DMS114 treated with DMSO at 0.1 percent for 48 hours (cell line): ENCODE results near the gene AADACL3.
"Not testable (repeated sequence)": the region's sequence is repeated elsewhere in the genome, so short reads cannot be mapped to it uniquely, and the experiment has no call there.

Experiments used
- DNase-seq: peaks from one replicate; lab custom pipeline; 2025; ENCODE audit not compliant: unreplicated experiment; lab: John Stamatoyannopoulos, UW

The AADACL3 gene

DNA sequence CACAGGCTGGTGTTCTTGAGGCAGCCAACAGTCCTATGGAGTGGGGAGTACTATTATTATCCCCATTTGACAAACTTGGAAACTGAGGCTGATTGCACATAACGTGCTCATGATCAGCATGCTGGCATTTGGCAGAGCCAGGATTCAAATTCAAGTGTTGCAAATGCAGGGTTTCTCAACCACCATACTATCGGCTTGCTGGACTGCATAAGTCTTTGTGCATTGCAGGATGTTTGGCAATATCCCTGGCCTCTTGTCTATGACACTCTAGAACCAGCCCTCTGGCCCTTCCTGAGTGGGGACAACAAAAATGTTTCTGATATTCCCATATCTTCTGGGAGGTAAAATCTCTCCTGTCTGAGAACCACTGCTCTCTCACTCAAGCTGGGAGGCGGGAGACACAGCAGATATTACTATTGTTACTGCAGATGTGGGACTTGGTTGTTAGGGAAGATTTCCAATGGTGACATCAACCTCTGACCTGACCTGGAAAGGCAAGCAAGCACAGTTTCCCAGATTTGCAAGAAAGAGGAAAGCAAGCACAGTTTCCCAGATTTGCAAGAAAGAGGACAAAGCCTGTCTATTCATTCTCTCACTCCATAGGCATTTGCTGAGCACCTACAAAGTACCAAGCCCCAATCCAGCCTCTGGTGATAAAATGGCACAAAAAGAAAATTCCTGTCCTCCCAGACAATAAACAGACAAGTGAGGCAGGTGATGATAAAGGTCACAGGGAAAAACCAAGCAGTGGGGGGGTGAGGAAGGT, 1.0 kb upstream of the AADACL3 start:
- DNase-seq, result no peak

DNA sequence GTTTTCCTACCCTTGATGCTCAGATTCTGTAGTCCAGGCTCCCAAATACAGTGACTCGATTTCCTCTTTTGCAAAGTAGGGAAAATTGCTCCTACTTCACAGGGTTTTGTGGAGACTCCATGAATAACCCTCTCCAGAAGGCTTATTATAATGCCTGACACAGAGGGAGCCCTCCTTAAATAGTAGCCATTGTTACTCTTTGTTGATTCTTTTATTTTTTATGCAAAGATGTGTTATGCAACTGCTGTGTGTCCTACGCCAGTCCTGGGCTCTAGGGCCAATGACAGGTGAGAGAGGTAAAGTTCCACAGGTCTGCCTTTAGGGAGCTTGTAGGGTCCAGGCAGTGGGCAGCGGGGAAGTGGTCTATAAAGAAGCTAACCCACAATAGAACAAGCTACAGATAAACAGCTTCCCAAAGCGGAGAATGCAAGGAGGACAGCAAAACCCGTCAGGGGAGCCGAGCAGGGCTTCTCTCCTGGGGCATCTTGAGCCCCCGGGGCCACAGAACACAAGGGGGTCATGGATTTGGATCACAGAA, 1.5 kb downstream of the AADACL3 start:
- DNase-seq, result no peak

DNA sequence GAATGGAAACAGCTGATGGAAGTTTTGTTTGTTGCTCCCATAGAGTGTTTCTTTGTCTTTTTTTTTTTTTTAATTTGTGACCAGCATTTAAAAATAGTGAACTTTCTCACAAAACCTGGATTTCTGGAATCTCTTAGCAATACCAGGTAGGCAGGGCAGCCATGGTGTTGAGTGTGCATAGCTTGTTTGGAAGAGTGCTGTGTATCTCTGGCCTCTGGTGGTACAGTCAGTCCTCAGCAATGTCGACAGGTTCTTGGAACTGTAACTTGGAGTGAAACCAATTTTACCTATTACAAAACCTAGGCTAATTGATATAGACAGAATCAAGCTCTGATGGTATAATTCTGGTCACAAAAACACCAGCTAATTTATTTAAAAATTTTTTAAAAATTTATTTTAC, 6.7 kb downstream of the AADACL3 start:
- no peak for DNase-seq

DNA sequence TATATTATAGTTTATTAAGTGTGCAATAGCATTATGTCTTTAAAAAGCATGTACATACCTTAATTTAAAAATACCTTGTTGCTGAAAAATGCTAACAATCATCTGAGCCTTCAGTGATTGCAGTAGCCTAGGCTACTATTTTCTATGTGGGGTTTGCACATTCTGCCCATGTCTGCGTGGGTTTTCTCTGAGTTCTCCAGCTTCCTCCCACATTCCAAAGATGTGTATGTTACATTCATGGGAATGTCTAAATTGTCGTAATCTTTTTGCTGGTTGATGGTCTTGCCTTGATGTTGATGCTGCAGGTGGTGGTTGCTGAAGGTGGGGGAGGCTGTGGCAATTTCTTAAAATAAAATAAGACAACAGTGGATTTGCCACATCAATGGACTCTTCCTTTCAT, 12.5 kb downstream of the AADACL3 start:
- DNase-seq, result no peak

DNA sequence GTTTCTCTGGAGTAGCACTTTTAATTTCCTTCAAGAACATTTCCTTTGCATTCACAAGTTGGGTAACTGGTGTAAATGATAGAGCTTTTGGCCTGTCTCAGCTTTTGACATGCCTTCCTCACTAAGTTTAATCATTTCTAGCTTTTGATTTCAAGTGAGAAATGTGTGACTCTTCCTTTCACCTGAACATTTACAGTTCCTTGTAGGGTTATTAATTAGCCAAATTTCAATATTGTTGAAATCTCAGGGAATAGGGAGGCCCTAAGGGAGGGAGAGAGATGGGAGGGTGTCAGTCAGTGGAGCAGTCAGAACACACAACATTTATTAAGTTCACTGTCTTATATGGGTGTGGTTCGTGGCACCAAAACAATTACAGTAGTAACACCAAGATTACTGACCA, 14.2 kb downstream of the AADACL3 start:
- DNase-seq, result no peak

DNA sequence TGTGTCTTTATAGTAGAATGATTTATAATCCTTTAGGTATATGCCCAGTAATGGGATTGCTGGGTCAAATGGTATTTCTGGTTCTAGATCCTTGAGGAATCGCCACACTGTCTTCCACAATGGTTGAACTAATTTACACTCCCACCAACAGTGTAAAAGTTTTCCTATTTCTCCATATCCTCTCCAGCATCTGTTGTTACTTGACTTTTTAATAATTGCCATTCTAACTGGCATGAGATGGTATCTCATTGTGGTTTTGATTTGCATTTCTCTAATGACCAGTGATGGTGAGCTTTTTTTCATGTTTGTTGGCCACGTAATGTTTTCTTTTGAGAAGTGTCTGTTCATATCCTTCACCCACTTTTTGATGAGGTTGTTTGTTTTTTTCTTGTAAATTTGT, 15.2 kb downstream of the AADACL3 start:
- not testable (repeated sequence) for DNase-seq

DNA sequence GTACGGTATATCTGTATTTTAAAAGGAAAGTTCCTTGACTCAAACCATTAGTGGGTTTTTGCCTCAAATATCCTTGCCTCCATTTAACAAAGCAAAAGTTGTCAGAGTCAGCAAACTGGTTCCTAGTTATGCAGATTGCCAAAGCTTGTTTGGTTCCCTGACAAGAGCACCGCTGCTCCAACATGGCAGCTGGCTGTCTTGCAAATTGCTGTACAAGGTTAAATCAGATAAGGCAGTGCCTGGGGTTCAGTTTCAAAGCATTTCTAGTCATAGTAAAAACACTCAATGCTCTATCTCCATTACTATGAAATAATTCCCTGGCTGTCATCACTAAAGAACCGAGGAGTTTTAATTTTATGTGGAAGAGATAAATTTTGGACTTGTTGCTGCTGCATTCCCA, 18.7 kb downstream of the AADACL3 start:
- DNase-seq, result no peak

DNA sequence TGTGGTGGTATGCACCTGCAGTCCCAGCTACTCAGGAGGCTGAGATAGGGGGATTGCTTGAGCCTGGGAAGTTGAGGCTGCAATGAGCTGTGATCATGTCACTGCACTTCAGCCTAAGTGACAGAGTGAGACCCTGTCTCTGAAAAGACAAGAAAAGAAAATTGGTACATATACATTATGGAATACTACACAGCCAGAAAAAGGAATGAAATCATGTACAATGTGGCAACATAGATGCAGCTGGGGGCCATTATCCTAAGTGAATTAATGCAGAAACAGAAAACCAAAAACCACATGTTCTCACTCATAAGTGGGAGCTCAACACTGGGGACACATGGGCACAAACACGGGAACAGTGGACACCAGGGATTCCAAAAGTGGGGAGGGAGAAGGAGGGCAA, 23.0 kb downstream of the AADACL3 start:
- DNase-seq, result no peak

DNA sequence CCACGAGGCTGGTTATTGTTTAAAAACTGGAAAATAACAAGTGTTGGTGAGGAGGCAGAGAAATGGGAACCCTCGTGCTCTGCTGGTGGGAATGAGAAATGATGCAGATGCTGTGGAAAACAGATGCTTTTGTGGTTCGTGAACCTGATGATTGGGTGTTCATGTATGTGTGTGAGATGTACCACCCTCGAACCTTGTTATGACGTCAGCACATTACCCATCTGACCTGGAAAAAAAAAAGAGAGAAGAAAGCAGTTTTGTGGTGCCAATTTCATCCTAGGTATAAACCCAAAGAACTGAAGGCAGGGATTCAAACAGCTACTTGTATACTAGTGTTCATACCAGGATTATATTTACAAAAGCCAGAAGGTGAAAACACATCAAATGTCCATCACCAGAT, 23.7 kb downstream of the AADACL3 start:
- no peak for DNase-seq

DNA sequence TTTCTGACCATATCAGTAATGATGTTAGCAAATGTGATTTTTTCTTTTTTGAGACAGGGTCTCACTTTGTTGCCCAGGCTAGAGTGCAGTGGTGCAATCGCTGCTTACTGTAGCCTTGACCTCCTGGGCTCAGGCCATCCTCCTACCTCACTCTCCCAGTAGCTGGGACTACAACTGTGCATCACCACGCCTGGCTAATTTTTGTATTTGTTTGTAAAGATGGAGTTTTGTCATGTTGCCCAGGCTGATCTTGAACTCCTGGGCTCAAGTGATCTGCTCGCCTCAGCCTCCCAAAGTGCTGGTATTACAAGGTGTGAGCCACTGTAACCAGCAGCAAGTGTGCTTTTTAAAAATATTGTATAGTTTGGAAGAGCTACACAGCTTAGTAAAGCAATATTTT, 26.0 kb downstream of the AADACL3 start:
- DNase-seq, result no peak

DNA sequence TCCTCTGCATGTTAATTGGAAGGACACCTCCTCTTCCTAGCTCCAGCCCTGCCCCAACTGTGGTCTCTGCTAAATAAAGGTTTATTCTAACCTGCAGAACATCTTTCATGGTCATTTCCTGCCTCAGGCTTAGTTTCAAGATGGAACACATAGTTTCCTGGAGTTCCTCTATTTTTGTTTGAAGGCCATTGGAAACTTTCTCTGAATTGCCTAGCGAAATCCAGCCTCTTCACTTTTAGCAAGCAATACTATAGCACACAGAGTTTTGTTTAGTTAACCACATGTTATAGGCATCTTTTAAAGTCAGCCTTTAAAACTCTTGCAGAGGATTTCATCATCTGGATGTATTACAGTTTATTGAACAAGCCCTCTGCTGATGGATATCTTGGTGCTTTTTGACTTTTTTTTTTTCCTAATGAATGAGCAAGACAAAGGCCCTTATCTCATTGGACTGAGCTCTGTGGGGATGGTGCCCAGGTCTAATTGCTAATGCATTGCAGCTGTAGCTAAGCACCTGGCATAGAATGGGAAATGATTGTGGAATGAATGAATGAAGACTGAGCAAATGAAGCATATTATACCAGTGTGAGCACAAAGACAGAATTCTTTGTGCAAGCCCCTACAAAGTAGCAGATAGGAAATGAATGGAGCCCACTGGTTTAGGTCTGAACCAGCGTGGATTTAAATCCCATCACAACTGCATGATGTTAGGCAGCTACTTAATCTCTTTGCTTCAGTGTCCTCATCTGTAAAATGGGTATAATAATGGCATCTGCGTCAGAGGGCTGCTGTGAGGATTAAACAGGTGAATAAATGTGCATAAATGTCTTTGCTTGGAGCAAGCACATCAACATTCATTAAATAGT, 29.4 kb downstream of the AADACL3 start:
- DNase-seq, result no peak

DNA sequence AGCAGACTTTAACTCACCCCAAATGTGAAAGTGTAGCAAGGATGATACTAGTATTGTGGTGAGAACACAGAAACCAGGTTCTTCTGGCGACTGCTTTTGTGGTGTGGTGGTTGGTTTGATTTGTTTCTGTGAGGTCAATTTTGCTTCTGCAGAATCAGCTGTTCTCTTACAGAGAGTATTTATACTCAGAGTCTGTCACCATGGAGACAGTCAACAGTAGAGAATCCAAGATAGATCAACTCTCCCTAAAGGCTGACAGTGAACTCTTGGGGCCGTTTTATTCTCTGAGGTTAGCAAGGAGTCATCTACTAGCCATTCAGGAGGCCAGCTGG, 30.0 kb downstream of the AADACL3 start, which contains the start of gene CFAP107:
CFAP107 (plus strand) TSS at position 209 of the 332 bp plus-strand sequence. CDS start 231 bp downstream, outside the sequence.
- no peak for DNase-seq

DNA sequence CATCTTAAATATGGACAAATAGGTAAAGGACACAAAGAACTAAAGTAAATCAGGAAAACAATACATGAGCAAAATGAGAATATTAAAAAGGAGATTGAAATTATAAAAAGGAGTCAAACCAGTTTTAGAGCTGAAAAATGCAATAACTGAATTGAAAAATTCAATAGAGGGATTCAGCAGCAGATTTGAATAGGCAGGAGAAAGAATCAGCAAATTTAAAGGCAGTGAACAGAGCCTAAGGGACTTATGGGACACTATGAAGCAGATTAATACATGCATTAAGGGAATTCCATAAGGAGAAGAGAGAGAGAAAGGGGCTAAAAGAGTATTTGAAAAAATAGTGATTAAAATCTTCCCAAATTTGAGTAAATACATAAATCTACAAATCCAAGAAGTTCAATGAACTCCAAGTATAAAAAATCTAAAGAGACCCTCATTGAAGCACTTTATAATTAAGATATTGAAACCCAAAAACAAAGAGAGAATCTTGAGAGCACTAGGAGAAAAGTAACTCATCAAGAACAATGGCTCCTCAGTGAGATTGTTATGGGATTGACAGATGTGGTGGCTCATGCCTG, 33.0 kb downstream of the AADACL3 start:
- DNase-seq, result no peak

DNA sequence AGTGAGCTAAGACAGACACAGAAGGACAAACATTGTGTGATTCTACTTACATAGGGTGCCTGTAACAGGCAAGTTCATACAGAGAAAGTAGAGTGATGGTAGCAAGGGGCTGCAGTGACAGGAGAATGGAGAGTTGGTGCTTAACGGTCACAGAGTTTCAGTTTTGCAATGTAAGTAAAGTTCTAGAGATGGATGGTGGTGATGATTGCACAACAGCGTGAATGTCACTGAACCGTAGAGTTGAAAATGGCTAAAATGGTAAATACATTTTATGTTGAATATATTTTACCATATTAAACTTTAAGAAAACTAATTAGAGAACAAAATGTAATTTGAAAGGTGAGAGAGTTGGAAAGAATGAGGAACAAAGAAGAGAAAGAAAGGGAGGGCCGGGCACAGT, 38.8 kb downstream of the AADACL3 start:
- DNase-seq, result no peak

DNA sequence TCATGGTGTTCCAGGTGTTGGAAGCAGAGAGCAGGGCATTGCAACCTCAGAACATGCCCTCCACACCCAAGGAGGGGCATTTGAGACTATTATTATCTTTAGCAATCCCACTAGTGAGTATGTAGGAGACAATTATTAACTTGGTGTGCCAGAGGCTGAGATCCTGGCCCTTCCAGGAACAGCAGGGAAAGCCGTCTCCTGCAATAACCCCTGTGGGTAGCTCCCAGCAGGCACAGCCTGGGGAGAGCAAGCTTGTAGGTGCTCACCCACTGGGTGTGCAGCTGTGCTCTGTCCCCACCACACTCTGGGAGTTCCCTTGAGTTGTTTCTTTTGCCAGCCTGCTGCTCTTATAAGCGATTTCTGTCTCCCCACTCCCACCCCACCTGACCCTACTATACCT, 40.4 kb downstream of the AADACL3 start:
- DNase-seq, result no peak

DNA sequence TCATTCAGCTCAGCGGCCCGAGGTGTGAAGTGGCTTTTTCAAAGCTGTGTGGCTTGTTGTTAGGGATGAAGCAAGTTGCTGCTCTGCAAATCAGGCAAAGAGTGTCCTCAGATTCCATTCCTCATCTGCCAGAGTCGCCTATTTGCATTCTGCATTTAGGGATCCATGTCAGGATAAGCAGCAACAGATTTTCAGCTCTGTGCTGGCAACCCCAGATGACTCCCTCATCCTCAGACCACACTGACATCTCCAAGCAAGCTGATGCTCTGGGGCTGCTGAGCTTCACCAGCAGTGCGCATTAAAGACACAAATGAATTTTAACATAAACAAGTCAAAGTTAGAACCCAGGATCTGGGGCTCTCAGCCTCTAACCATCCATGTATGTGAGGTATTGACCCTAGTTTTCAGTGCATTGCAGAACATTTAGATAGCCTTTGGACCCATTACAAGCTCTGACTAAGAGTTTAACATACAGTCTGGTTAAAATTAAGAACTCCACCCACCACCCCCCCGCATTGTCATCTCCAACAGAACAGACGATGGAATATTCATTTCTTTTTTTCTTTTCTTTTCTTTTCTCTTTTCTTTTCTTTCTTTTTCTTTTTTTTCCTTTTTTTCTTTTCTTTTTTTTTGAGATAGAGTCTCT, 41.0 kb downstream of the AADACL3 start:
- DNase-seq, result no peak

DNA sequence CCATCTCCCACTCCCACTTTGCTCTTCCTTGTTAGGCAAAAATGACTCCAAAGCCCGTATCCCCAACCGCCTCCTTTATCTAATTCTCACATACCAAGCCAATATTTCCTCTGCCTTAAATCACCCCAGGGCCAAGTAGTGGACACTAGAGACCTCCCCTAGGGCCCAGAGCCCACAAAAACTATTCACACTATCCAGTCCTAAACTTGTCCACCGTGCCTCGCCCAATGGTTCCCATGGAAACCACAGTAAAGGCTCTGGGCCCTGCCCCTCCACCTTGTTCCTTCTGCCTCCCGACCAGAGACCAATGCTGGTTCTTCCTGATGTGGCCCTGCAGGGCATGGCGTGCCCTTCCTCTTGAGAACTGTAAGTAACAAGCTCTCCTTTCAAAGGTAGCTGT, 41.9 kb downstream of the AADACL3 start:
- no peak for DNase-seq

DNA sequence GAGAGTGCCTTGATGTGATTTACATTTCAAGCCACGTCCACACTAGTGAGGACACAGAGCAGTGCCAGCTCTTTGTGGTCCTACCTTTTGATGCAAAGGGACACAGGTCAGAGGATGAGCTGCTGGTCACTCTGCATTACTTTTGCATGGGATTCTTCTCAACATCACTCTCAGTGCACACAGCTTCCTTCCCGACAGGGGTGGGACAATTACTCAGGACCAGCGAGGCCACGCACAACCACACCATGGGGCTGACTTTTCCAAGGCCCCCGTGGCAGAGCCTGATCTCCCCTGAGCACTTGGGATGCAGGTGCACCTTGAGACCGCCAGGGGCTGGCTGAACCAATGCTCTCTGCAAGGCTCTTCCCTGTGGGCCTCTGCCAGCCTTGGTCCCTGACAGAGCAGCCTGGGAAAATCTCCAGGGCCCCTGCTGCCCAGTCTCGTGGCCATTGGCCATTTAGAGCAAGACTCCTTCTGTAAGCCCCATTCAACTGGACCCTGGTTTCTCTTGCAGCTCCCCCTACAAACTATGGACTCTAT, 44.4 kb downstream of the AADACL3 start:
- DNase-seq, result no peak

DNA sequence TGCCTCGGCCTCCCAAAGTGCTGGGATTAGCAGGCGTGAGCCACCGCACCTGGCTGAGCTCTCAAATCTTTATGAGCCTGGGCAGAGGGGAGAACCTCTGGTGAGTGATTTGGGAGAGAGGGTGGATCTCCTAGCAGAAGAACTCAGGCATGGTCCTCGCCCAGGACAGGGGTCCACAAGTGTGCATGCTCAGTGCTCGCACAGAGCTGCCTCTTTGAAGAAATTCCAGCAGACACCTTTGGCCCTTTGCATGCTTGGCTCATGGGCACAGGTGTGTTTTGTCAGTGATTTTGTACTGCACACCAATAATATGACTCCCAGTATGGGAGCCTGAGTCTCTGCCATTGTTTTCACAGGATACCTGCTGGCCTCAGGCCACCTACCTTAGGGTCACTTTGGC, 45.9 kb downstream of the AADACL3 start:
- no peak for DNase-seq

DNA sequence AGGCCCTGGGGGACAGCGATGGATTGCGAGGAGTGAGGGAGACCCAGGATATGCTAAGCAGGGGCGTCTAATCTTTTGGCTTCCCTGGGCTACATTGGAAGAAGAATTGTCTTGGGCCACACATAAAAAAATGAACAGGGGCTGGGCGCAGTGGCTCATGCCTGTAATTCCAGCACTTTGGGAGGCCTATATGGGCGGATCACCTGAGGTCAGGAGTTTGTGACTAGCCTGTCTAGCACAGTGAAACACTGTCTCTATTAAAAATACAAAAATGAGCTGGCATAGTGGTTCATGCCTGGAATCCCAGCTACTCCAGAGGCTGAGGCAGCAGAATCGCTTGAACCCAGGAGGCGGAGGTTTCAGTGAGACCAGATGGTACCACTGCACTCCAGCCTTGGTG, 46.9 kb downstream of the AADACL3 start:
- no peak for DNase-seq

DNA sequence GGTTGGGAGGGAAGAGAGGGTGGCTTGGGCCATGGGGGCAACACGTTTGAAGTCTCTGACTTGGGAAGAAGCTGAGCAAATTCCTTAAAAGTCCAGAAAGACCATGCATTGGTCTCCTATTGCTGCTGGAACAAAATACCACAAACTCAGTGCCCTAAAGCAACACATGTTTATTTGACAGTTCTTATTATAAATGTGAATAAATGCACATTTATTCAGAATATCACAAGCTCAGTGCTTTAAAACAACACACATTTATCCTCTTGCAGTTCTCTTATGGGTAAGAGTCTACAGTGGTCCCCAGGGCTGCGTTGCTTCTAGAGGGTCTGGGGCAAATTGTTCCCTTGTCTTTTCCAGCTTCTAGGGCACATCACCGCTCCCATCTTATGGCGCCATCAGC, 47.6 kb downstream of the AADACL3 start:
- no peak for DNase-seq
